Stimulated activated CD4-positive, alpha-beta T cell treated with anti-CD3 and anti-CD28 coated beads, Interleukin-2, amount 100 ng/mL, for 4 hours (primary cell): ENCODE measurements around the gene IMPDH1.

ENCODE experiments used
- DNase-seq: peaks from one replicate; pipeline ENCODE4 v3.0.0-alpha.2; 2020; ENCODE audit warnings: low read depth

IMPDH1 gene

DNA sequence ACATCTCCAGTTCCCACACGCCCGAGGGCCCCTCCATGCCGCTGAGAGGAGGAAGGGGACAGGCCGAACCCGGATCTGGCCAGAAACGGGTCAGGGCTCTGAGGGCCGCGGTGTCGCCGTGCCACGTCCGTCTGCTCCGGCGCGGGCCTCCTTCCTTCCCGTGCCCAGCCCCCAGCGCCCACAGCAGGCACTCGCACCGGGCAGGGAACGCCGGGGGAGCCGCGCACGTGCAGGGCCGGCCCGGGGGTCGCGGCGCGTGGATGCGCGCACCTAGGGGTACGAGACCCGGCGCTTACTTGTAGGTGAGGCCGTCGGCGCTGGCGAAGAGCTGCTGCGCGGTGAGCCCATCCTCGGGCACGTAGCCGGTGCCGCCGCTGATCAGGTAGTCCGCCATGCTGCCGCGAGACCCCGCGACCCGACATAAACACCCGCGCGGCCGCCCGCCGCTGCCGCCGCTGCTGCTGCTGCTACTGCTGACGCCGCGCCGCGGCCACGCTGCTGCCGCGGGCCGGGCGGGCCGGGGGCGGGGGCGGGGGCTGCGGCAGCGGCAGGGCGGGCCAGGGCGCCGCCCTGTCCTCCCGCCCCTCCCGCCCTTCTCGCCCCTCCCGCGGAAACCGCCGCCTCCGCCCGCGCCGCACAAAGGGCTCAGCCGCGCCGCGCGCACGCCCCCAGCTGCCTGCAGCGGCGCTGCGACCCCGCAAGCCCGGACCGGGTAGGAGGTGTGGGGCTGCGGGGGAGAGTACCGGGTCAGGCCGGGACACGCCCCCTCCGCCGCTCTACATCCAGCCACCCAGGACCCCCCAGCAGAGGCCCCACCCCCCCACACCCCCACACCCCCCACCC is 4.1 kb downstream of the IMPDH1 start:
- DNase-seq = peak; percentile 60

DNA sequence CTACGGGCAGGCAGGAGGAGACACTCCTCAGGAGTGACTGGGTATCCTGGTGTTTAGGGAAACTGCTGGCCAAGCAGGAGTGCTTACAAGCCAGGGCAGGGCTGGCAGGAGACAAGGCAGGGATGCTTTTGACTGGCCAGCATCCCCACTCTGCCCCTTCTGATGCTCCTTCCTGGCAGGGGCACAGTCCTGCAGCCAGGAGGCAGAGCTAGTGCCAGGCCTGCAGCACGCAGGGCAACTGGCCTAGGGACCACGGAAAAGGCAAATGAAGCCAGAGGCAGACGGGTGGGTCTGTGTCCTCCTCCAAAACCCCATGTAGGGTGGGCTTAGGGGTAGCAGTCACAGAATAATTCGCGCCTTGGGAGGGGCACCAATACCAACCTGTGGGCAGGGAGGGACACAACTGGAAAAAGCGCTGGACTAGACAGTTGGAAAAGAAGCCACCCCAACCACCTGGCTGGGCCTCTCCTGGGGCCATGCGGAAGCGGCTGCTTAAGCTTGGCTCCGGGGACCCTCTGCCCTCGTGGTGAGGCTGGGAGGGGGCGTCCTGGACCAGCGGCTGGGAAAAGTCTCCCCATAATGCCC is 4.8 kb downstream of the IMPDH1 start:
- DNase-seq = no peak

DNA sequence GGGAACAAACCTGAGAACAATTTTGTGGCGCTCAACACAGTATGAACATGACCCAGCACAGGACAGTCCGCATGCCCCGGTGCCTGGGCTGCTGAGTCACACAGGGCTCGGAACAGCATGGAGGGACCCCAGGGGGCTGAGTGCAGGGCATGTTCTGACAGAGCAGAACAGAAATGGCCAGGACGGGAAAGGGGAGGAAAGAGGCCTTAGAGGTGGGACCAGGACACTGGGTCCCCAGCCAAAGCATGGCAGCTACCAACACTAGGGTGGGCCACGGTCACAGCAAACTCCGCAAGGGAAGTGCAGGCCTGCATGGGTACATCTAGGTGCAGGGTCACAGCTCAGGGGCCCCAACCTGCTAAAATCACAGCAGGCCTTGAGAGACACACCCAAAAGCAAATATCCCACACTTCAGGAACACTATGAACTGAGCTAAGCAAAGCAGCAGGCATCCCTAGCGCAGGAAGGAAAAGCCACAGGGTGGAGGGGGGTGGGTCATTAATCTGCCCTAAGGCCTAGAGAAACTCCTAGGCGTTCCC is 5.6 kb downstream of the IMPDH1 start:
- no peak for DNase-seq

DNA sequence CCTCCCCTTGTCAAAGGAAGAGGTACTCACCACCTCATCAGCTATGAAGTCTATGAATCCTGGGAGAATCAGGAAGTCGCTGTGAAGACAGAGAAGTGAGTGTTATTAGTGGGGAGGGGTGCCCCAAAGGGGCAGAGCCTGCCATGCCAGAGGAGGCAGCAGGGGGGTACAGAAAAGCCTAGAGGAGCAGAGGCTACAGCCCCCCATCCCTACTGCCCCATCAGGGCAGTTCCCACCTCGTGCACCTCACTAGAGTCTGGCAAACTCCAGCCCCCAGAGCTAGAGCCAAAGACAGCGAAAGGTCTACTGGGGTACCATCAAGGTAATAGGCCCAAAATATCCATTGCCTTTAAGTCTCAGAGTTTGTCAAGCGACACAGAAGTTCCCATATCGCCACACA is 6.1 kb downstream of the IMPDH1 start:
- DNase-seq = no peak

DNA sequence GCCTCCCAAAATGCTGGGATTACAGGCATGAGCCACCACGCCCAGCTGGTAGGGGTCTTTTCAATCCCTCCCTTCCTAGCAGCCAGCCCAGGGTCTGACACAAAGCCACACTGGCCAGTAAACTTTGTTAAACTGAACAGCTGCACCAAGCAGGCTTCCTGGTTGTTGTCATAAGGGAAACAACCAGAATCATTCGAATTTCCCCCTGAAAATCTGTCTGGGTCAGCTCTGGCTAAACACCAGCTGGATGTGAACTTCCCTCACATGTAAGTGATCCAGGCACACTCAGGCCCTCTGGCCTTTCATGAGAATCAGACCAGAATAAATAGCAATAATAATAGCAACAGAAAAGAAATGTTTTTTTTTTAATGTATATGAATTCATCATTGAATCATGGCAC is 7.4 kb downstream of the IMPDH1 start:
- no peak for DNase-seq

DNA sequence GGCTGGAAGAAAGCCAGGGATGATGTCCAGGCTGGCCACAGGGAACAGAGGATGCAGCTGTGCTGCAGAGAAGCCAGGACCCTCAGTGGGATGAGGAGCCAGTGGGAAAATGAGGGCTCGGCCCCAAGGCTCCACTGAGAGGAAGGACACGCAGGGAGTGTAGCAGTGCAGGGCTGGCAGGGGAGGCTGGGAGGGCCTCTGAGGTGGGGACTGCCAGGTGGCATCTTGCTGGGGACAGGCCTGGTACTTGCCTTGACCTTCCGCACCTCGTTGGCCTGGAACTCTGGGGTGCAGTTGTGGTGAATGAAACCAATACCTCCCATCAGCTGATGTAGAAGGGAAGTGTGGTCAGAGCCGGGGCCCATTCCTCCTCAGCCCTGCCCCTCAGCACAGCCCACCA is 9.2 kb downstream of the IMPDH1 start:
- no peak for DNase-seq

DNA sequence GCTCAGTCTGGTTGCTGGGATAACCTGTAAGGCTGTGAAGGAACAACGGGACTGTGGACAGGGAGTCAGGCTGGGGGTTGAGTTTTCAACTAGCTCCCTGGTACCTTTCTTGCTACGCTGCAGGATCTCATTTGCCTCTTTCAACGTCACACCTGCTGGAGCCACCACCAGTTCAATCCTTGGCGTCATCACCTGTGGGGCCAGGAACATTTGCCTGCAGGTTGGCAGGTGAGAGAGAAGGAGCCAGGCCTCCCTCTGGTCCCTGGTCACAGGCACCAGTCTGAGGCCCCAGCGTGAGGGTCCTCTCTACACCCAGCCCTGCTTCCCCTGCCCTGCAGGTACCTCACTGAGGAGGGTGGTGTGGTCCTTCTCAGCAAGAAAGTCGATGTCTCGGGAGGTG is 9.8 kb downstream of the IMPDH1 start:
- DNase-seq = no peak

DNA sequence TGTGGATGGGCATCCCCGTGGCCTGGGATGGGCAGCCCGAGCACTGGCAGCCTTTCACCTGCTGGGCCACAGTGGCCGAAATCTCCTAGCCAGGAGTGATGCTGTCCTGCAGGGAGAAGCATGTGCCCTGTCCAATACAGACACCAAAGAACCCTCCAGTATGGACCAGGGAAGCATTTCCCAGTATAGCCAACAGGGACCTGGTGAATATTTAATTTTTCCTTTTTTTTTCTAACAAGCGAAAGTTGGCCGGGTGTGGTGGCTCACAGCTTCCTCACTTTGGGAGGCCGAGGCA is 11.0 kb downstream of the IMPDH1 start:
- DNase-seq = no peak

DNA sequence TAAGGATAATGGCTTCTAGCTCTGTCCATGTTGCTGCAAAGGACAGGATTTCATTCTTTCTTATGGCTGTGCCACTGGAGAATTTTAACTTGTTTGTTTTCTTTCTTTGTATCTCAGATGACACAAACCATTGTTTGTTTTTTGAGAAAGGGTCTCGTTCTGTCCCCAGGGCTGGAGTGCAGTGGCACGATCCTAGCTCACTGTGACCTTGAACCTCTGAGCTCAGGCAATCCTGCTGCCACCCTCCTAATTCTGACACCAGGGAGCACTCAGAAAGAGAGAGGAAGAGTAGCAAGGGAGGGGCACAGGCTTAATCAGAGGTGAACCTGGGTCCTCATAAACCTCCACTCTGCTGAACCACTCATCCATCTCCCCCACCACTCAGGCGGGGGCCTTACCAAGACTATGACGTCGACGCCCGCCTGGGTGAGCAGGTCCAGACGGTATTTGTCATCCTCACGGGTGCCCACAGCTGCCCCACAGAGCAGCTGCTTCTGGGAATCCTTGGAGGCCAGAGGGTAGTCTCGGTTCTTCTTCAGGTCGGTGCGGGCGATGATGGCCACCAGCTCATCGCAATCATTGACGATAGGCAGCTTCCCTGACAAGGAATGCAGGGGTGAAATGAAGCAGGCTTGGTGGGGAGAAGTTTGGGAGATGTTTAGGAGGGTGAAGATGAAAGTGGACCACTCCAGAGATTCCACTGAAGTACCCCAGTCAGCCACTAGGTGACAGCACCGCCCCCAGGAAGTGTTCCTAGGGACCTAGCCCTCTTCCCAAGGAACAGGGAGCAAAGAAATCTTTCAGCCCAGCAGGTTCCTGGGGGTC is 11.6 kb downstream of the IMPDH1 start:
- DNase-seq = peak; percentile 21

DNA sequence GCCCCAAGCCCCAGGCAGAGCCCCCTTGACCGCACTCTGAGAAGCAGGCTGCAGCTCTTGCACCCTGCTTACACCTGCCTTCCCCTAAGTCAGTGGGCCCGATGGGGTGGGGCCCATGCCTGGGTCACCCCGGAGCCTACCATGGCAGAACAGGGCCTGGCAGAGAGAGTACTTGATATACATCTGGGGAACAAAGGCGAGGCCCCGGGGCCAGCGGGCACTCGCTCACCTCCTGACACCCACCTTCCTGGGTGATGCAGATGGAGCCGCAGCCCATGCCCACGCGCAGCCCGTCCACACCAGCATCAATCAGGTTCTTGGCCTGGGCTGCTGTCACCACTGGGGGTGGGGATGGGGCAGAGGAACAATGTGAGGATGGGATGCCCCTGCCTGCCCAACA is 13.4 kb downstream of the IMPDH1 start:
- no peak for DNase-seq

DNA sequence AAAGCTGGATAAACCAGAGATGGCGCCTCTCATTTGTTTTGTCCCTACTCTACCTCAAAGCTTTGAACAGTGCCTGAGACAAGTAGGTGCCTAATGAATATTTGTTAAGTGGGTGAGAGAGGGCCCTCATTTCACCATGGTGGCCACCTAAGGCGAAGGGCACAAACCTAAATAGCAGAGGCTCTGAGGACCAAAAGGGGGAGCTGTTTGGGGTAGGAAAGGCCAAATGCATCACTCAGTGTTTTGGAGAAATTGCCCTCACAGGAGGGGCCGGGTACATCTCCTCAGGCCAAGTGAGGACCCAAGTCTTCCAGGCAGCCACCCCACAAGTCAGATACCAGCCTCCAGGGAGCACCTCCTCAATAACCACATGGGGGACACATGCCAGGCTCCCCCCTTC is 14.0 kb downstream of the IMPDH1 start:
- DNase-seq = no peak

DNA sequence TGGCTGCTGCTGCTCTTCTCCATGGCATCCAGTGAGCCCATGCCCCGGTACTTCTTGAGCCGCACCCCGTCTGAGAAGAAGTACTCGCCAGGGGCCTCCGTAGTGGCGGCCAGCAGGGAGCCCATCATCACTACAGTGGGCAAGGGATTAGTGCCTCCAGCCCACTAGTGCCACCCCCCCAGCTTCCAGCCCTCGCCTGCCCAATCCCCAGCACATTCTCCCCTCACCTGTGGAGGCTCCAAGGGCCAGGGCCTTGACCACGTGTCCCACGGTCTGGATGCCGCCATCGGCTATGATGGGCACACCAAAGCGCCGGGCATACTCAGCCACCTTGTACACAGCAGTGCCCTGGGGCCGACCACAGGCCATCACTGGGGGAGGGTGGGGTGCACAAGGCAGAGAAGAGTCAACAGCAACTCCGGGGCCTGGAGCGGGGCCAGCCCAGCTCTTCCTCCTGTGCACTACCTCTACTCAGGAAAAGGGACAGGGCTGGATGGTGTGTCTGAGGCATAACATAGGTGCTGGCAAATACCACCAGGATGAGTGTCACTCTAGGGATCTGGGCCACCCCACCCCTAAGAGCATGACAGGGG is 14.8 kb downstream of the IMPDH1 start:
- no peak for DNase-seq

DNA sequence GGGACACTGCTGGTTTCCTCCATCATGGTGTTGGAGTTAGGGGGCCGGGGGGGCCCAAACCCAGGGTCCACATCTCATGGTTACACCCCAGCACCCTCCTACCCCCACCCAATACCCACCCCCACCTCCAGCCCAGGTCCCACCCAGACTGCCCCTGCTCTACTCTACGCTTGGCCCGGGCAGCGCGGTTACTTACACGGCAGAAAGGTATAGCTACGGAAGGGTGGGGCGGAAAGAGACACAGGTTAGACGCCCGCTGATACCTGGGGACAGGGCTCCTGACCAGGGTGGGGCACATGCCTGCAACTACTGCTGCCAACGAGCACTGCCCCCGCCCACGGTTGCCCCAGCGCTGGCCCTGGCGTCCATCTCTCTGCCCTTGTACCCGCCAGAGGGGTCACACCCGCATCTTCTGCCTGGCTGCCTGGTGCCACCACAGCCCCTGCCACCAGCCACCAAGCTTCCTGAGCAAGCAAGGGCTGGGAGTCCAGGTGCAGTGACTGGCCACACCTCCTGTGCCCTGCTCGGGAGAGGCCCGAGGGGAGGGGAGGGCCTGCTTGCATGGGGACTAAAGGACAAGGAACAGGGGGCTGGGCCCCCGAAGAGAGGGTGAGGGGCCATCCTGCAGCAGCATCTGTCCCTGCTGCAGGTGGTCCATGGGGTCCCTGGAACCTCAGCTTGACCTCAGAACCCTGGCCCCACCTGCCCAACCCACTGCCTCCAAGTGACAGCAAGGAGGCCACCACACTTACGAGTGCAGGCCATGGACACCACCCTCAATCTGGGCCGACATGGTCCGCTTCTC is 16.1 kb downstream of the IMPDH1 start:
- no peak for DNase-seq

DNA sequence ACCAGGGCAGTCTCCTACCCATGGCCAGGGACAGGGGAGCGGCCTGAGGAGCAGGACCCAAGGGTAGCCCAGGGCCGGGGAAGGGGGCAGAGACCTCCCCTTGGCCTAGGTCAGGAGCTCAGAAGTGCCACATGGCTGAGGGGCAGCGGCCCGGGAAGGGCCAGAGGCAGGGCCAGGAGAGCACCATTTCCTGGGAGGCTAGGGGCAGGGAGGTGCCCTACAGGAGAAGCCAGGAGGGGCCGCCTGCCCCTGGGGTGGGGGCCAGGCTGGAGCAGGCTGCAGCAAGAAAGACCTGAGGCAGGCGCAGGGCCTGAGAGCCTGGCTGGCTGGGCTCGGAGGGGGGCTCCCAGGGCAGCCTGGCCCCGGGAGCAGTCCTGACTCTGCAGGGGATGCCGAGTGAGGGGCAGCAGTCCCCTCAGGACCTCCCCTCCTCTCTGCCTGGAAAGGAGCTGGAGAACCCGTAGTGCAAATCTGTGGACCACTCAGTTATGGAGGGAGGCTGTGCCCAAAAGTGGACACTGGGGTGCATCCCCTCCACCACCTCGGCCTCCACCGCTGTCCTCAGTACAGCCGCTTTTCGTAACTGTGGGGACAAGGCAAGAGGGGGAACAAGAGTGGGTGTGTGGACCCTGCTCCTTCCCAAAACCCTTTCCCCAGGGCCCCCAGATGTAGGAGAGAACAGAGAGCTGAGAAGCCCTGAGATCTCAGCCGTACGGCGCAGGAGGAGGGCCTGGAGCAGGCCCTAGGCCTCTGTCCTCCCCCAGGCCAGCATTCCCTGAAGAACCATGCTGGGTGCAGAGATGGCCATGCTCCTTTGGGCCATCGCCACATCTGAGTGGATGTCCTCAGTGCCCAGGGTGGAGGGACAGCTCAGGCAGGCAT is 17.1 kb downstream of the IMPDH1 start:
- DNase-seq = no peak

DNA sequence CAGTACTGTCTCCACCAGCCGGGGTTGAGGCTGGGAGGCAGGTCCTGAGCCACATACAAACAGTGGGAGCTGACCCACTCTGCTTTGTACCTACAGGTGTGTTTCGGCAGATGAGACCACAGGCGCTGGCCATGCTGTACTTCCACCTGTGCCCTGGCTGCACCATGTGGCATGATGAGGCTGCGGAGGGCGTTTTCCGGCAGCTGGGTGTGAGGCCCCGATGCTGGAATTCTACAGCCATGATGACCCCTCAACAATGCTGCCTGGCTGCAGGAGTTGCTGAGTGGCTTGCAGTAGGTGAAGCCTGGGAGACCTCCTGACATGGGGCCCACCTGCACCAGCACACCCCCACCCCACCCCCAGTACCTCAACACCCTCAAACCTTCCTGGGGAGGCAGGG is 18.0 kb downstream of the IMPDH1 start:
- no peak for DNase-seq

DNA sequence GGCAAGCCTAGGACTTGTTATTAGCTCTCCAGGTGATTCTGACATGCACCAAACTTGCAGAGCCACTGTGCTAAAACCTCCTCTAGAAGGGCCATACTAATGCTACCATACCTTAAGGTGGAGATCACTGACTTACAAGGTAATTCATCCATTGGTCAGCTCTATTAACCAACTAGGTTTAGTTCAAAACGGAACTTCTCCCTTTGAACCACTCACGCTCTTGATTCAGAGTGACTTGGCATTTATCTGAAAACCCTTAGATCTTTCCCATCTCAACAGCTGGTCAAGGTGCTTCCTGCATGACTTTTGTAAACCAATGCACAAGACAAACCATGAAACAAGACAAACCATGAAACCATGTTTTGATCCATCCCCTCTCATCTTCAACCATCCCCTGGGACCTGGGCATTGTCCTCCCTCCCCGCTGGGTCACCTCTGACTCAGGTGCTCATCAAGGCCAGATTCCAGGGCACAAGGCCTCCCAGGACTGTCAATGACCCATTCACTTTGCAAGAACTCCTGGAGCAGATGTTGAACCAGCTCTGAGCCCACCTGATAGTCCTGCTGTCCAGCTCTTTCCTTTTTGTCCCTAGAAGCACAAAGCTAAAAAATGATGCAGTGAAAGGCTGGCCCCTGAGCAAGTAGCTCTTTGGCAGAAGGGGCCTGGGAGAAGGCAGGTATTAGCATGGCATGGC is 18.8 kb downstream of the IMPDH1 start:
- DNase-seq = no peak

DNA sequence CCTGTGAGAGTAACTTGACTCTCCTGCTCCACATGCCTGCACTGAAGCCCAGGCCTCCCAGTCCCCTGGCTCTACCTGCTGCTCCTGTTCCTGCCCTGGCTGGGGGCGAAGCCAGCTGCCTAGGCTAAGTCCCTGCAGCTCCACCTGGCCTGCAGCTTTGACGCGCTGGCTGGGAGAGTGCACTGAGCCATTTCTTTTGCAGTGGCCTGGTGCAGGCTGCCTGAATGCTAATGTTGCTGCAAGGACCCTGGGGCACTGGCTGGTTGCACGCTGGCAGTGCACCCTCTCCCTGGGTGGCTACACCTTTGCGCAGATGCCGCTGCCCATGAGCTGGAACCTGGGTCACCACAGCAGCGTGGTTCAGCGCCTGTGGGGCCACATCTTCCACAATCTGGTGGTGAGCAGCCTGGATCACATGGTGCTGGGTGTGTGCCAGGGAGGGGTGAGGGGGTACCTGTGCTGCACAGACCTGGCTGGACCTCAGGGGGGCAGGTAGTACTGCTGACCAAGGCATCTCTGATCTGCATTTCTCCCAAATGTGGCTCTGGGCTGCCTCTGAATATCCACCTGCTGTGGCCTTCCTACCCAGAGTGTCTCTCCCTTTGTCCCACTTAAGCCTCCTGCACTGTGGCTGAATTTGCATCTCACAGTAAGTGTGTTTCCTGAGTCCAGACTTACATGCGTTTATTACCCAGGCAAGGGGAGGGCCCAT is 20.0 kb downstream of the IMPDH1 start:
- no peak for DNase-seq

DNA sequence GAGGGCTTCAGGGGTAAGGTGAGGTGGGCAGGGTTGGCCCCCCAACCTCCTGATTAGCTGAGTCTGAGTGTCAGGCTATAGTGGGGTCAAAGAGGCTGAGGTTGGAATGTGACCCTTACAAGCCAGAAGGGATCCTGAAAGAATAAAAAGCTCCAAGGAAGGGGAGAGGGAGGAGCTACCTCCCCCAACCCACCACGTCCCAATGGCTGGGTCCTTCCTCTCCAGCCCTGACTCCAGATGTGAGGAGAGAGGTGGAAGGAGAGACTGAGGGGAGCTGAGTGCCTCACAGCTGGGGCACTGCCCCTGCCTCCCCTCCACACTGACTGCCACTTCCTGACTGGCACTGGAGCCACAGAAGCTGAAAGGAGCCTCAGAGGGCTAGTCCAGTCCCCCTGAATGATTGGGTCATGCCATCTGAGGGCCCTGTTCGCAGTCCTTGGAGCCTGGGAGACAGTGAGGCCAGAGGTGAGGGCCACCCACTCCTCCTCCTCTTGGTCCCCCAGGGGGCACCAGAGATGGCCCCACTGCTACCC is 20.6 kb downstream of the IMPDH1 start:
- no peak for DNase-seq

DNA sequence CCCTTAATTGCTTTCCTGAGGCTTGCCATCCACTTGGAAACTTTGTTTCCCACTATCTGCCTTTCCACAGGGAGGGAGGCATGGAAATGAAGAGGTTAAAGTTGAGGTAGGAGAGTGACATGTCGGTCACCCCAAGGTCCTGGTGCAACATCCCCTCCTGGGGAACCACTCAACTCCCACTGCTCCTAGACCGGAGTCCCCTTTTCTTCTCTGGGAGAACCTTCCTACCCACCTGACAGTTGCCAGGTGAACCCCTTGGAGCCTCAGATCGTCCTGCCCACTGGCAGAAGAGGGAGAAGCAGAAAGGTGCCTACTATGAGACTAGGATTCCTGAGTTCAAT is 21.7 kb downstream of the IMPDH1 start:
- DNase-seq = no peak
